Kidney (tissue), 14 donors: ENCODE results near the gene ADAM17. TPM values are rescaled to one million over a fixed set of nuclear protein-coding genes. Genes with fewer than 3 reads are reported as not detected.

Experiments used
- DNase-seq, 5 donors: peaks; one replicate each; pipeline ENCODE4 v3.0.0-alpha.2; 2013 to 2020
- FAIRE-seq: peaks from 2 replicates; lab custom pipeline; 2012; peaks lifted over from hg19 to GRCh38; lab: Jason Lieb, UNC
- H3K27ac ChIP-seq, 2 donors: one replicate each; pipeline ENCODE4 v1.7.0; 2013; ENCODE audit warnings: low read depth in 2 of 2, low read length in 2 of 2, inconsistent platforms in 1 of 2
- H3K27me3 ChIP-seq: one replicate; pipeline ENCODE4 v1.7.1; 2013; ENCODE audit warnings: low read length, inconsistent platforms; ENCODE audit not compliant: control insufficient read depth, insufficient read depth
- H3K36me3 ChIP-seq, 3 donors: one replicate each; pipeline versions ENCODE4 v1.7.0 to v1.7.1; 2013; ENCODE audit warnings: low read length in 3 of 3, control low read depth in 1 of 3, inconsistent platforms in 1 of 3; ENCODE audit not compliant: insufficient read depth in 3 of 3, control insufficient read depth in 2 of 3
- H3K4me1 ChIP-seq, 3 donors: one replicate each; pipeline versions ENCODE4 v1.7.0 to v1.7.1; 2013; ENCODE audit warnings: low read length in 3 of 3, inconsistent platforms in 1 of 3, low read depth in 1 of 3; ENCODE audit not compliant: control insufficient read depth in 2 of 3, insufficient read depth in 2 of 3
- H3K4me3 ChIP-seq, 3 donors: one replicate each; pipeline versions ENCODE4 v1.7.0 to v1.8.1; 2013; ENCODE audit warnings: low read length in 3 of 3, control low read depth in 1 of 3, inconsistent platforms in 1 of 3
- H3K9ac ChIP-seq, 3 donors: one replicate each; pipeline versions ENCODE4 v1.7.0 to v1.7.1; 2013; ENCODE audit warnings: low read length in 3 of 3, control low read depth in 1 of 3, inconsistent platforms in 1 of 3
- H3K9me3 ChIP-seq, 3 donors: one replicate each; pipeline versions ENCODE4 v1.7.0 to v1.7.1; 2013; ENCODE audit warnings: low read length in 3 of 3, control low read depth in 1 of 3, inconsistent platforms in 1 of 3; ENCODE audit not compliant: control insufficient read depth in 2 of 3, insufficient read depth in 1 of 3
- intact Hi-C: fragments of 100-400 bp; cut with DNase I; formaldehyde crosslinking; loops from one replicate; pipeline ENCODE4 v1.11.1; 2022
- polyA plus RNA-seq: library from polyadenylated mRNA; stranded (reverse); fragments of 350-450 nt; fragmentation: Illumina TruSeq; extraction: RNeasy Lipid Tissue Mini Kit (QIAGEN cat#74804); gene quantifications from one replicate; pipeline ENCODE4 v1.2.3, GENCODE V29; 2014; ENCODE audit warnings: low read depth, low replicate concordance; ENCODE audit not compliant: insufficient read depth
- total RNA-seq: library from RNA; stranded (reverse); fragmentation: NEBNext Ultra II Directional; extraction: Animal tissue kit (Norgen Biotek cat#: 25700); gene quantifications from one replicate; pipeline ENCODE4 v1.2.1, GENCODE V29; 2021
- TF ChIP-seq, protein P1 (sequence below): IDR thresholded peaks from 3 replicates; pipeline ENCODE4 v1.5.1; 2012; ENCODE audit warnings: mild to moderate bottlenecking, moderate library complexity, borderline replicate concordance; ENCODE audit not compliant: insufficient read depth; ENCODE audit errors: extremely low read depth
- donor health status: control.
- donor health status: control.
- donor health status: control.
- donor health status: control.
- donor health status: control.
- donor health status: DM: yes; HTN: yes; CAD: no.
- donor health status: Normal renal cell carcinoma (clear cell type).

The ADAM17 gene
- total and polyA plus RNA-seq, 2 donors from 2014 or later = 6.5 to 29.9 TPM

DNA sequence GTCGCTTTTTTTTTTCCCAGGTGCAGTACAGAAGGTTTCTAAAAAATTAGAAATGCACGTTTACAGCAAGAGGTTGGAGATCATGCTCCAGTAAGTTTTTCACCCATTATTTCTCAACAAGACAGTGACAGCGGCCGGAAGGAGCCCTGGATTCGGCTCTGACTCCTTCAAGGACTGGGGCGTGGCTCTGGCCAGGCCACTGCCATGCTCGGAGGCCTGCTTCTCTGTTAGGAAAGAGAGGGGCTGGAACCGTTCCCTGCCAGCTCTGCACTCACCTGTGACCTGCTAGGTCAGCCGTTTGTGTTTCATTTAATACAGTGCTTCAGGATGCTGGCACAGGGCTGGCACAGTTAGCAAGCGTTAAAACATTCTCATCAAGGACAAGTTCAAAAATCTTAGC is 87.9 kb downstream of the ADAM17 start:
- no peaks in the 10 kb centered on the region for H3K27me3 ChIP-seq
- TF ChIP-seq, protein P1, sequence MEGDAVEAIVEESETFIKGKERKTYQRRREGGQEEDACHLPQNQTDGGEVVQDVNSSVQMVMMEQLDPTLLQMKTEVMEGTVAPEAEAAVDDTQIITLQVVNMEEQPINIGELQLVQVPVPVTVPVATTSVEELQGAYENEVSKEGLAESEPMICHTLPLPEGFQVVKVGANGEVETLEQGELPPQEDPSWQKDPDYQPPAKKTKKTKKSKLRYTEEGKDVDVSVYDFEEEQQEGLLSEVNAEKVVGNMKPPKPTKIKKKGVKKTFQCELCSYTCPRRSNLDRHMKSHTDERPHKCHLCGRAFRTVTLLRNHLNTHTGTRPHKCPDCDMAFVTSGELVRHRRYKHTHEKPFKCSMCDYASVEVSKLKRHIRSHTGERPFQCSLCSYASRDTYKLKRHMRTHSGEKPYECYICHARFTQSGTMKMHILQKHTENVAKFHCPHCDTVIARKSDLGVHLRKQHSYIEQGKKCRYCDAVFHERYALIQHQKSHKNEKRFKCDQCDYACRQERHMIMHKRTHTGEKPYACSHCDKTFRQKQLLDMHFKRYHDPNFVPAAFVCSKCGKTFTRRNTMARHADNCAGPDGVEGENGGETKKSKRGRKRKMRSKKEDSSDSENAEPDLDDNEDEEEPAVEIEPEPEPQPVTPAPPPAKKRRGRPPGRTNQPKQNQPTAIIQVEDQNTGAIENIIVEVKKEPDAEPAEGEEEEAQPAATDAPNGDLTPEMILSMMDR = no peak
- no peak for FAIRE-seq
- no peak overlapping the region for H3K9ac ChIP-seq
- no peak overlapping the region for H3K27ac ChIP-seq
- no peaks in the 10 kb centered on the region for H3K9me3 ChIP-seq
- intact Hi-C loops = no loop called here
- peak in 2 of 5 donors; percentile 7 to 88 for DNase-seq
- H3K4me1 ChIP-seq = no peaks in the 10 kb centered on the region
- no peak overlapping the region for H3K4me3 ChIP-seq
- H3K36me3 ChIP-seq = peaks cover 4 to 6% (median 4%) of the 10 kb centered on the region in 3 donors

DNA sequence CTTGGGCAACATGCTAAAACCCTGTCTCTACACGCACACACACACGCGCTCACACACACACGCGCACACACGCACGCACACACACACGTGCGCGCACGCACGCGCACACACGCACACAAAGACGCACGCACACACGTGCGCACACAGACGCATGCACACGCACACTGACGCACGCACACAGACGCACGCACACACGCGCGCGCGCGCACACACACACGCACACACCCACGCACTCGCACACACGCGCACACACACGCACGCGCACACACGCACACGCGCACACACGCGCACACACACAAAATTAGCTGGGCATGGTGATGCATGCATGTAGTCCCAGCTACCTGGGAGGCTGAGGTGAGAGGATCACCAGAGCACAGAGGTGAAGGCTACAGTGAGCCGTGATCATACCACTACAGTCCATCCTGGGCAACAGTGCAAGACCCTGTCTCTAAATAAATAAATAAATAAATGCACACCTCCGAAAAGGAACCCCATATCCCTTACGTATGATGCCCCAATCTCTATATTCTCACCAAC is 89.4 kb downstream of the ADAM17 start:
- DNase-seq (no peak), FAIRE-seq (no peak)
- no peak overlapping the region for H3K9ac ChIP-seq
- H3K36me3 ChIP-seq = peaks cover 3 to 4% (median 4%) of the 10 kb centered on the region in 3 donors
- TF ChIP-seq, protein P1 = no peak
- no peaks in the 10 kb centered on the region for H3K9me3 ChIP-seq
- no peaks in the 10 kb centered on the region for H3K27me3 ChIP-seq
- H3K27ac ChIP-seq = no peak overlapping the region
- H3K4me1 ChIP-seq = no peaks in the 10 kb centered on the region
- no peak overlapping the region for H3K4me3 ChIP-seq
- intact Hi-C loops = no loop called here

DNA sequence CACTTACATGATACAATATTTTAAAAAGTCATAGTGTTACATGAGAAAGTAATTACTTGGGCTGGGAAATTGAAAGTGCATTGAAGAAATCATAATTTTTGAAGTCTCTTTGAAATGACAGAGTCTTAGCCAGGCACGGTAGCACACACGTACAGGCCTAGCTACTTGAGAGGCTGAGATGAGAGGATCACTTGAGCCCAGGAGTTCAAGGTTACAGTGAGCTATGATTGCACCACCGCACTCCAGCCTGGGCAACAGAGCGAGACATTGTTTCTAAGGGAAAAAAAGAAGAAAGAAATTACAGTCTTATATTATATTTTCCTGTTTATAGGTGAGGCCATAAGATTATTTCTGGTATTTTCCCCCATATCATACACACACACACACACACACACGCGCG is 90.5 kb downstream of the ADAM17 start:
- Histone ChIP-seq H3K27ac (no peak overlapping the region), H3K4me1 (no peaks in the 10 kb centered on the region), H3K36me3 (peaks cover 0 to 7% (median 6%) of the 10 kb centered on the region in 3 donors), H3K4me3 (no peak overlapping the region), H3K9ac (no peak overlapping the region), H3K27me3 (no peaks in the 10 kb centered on the region), H3K9me3 (no peaks in the 10 kb centered on the region)
- DNase-seq (no peak), FAIRE-seq (no peak)
- intact Hi-C loops = no loop called here
- TF ChIP-seq, protein P1 = no peak

DNA sequence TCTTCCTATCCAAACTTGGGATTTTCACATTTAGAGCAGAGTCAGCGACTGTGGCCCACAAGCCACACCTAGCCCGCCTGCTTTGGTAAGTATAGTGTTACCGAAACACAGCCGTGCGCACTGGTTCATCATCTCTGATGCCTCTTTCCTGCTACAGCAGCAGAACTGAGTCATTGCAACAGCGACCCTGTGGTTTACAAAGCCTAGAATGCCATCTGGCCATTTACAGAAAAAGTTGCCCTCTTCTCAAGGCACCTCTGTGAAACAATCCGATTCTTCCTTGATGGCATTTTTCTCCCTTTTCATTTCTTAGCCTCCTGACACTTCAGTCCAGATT is 92.0 kb downstream of the ADAM17 start:
- intact Hi-C loops = no loop called here
- TF ChIP-seq, protein P1 = no peak

More for the DNA sequence above, 92.0 kb downstream of the ADAM17 start:
- Histone ChIP-seq H3K4me3 (no peak overlapping the region), H3K27ac (no peak overlapping the region), H3K36me3 (peaks cover 0 to 6% (median 4%) of the 10 kb centered on the region in 3 donors), H3K9me3 (no peaks in the 10 kb centered on the region), H3K27me3 (no peaks in the 10 kb centered on the region), H3K4me1 (no peaks in the 10 kb centered on the region), H3K9ac (no peak overlapping the region)
- FAIRE-seq = no peak
- DNase-seq = no peak
